ENCODE data around the gene RHBDD2. TPM values are rescaled to one million over a fixed set of nuclear protein-coding genes. Genes with fewer than 3 reads are reported as not detected.

The RHBDD2 gene
- total and polyA plus RNA-seq, 10 of the 15 experiments (the other 5 are each of a cell fraction or from before 2014, with no cell fraction given) = 3.9 to 39.8 (median 16.9) TPM

GRCh38 chr7:75913437-75913836 lies 34.6 kb downstream of the RHBDD2 start:
- no peak for ATAC-seq
- Histone ChIP-seq H2AFZ (ENCODE audit: control insufficient read depth, low read depth, low read length) (no peak overlapping the region), H3K79me2 (ENCODE audit: control insufficient read depth, insufficient read depth, low read length) (peaks cover 20% of the 10 kb centered on the region), H3K27me3 (replicated peaks in 1 of 2; ENCODE audit: control insufficient read depth in 2 of 2, insufficient read depth in 2 of 2, low read length in 1 of 2) (no peaks in the 10 kb centered on the region), H3K9ac (ENCODE audit: control insufficient read depth, insufficient read depth, low read length) (no peak overlapping the region), H3K36me3 (ENCODE audit: control insufficient read depth in 2 of 2, insufficient read depth in 2 of 2, low read length in 1 of 2) (no peaks in the 10 kb centered on the region), H3K27ac (ENCODE audit: control insufficient read depth, insufficient read depth) (no peak overlapping the region), H3K9me3 (replicated peaks; ENCODE audit: control insufficient read depth, insufficient read depth, low read length) (no peaks in the 10 kb centered on the region), H3K4me2 (ENCODE audit: control insufficient read depth, insufficient read depth) (no peak overlapping the region), H4K20me1 (ENCODE audit: control insufficient read depth, insufficient read depth) (no peaks in the 10 kb centered on the region), H3K4me1 (ENCODE audit: control insufficient read depth, insufficient read depth, low read length) (peaks cover 4% of the 10 kb centered on the region; the same call in 1 of the 2 replicates), H3K4me3 (no peak overlapping the region)
- ChIA-PET POLR2A (interaction anchor here (3.6 kb wide), 1 partner anchor 12 kb away, joined by 17 read pairs; no protein-coding TSS in a partner anchor), RAD21 (ENCODE audit: unreplicated experiment) (interaction anchor here (1.7 kb wide), 1 partner anchor 379 kb away, joined by 3 read pairs; no protein-coding TSS in a partner anchor), SMC1A (ENCODE audit: uncharacterized antibody, unreplicated experiment) (no interaction called here), CTCF (interaction anchor here (0.6 to 1.3 kb wide), 2 partner anchors 15 to 107 kb away, joined by 3 to 5 read pairs; no protein-coding TSS in a partner anchor)
- DNase-seq (ENCODE audit: low read depth, low spot score) = no peak
- in situ Hi-C loops (cut with MboI) = no loop called here
- intact Hi-C loops (cut with micrococcal nuclease; ENCODE audit: unreplicated experiment) = no loop called here
- TF ChIP-seq SMC3 (IDR thresholded peaks at IDR 0.05; ENCODE audit: borderline replicate concordance, low read length) (no peak), ELK1 (IDR thresholded peaks at IDR 0.05; ENCODE audit: low read depth, low read length) (no peak), IKZF2 (IDR thresholded peaks at IDR 0.05) (no peak), MXI1 (IDR thresholded peaks at IDR 0.05; ENCODE audit: low read depth, low read length) (no peak)
- TF ChIP-seq, protein P1, sequence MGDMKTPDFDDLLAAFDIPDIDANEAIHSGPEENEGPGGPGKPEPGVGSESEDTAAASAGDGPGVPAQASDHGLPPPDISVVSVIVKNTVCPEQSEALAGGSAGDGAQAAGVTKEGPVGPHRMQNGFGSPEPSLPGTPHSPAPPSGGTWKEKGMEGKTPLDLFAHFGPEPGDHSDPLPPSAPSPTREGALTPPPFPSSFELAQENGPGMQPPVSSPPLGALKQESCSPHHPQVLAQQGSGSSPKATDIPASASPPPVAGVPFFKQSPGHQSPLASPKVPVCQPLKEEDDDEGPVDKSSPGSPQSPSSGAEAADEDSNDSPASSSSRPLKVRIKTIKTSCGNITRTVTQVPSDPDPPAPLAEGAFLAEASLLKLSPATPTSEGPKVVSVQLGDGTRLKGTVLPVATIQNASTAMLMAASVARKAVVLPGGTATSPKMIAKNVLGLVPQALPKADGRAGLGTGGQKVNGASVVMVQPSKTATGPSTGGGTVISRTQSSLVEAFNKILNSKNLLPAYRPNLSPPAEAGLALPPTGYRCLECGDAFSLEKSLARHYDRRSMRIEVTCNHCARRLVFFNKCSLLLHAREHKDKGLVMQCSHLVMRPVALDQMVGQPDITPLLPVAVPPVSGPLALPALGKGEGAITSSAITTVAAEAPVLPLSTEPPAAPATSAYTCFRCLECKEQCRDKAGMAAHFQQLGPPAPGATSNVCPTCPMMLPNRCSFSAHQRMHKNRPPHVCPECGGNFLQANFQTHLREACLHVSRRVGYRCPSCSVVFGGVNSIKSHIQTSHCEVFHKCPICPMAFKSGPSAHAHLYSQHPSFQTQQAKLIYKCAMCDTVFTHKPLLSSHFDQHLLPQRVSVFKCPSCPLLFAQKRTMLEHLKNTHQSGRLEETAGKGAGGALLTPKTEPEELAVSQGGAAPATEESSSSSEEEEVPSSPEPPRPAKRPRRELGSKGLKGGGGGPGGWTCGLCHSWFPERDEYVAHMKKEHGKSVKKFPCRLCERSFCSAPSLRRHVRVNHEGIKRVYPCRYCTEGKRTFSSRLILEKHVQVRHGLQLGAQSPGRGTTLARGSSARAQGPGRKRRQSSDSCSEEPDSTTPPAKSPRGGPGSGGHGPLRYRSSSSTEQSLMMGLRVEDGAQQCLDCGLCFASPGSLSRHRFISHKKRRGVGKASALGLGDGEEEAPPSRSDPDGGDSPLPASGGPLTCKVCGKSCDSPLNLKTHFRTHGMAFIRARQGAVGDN (IDR thresholded peaks at IDR 0.05) = no peak
- FAIRE-seq = no peak
- WGBS (ENCODE audit: insufficient coverage, insufficient replicate concordance, low lambda C conversion rate, missing lambda C conversion rate) = 90% methylated on average over 6 of the region's 6 CpGs
- BruUV-seq (replicated peaks) = no TSS peak

All from GM12878 (cell line).